HG02970 (cell line): ENCODE measurements around the gene VPS18.
A peak's percentile ranks its signal among the peaks of the same experiment; 100 is the strongest.

Experiments
- ATAC-seq: cut with Tn5 transposase; IDR thresholded peaks from one replicate; pipeline ENCODE4 v1.9.1; 2021; ENCODE audit warnings: mild to moderate bottlenecking, moderate library complexity, moderate number of reproducible peaks; ENCODE audit not compliant: unreplicated experiment, low FRiP score

VPS18 gene

DNA sequence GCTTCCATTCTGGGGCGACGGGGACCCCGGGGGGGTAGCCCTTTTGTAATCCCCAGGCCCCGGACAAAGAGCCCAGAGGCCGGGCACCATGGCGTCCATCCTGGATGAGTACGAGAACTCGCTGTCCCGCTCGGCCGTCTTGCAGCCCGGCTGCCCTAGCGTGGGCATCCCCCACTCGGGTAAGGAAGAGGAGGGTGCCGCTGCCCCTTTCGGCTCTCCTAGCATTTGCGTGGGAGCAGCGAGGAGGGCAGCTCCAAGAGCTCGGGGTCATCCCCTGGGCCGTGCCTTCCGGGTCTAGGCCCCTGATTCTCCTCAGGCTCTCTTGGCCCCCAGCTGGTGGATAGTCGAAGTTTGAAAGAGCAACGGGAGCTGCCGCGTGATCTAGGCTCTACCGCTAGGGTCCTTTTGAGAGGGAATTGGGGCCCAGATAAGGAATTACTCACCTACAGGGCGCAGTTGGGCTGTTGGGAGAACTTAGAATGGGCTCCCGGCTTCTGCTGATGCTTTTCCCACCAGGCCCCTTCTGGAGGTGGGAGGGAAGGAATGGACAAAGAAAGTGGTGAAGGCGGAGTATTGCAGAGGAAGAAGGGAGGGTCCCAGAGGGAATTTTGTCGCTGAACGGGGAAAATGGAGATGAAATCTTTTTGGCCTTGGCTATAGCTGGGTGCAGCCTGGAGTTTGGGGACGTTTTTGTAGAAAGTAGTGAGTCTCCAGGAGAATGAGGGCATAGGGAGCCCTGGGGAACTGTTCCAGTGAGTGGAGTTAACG is 615 bp downstream of the VPS18 start:
- ATAC-seq: peak; percentile 18

DNA sequence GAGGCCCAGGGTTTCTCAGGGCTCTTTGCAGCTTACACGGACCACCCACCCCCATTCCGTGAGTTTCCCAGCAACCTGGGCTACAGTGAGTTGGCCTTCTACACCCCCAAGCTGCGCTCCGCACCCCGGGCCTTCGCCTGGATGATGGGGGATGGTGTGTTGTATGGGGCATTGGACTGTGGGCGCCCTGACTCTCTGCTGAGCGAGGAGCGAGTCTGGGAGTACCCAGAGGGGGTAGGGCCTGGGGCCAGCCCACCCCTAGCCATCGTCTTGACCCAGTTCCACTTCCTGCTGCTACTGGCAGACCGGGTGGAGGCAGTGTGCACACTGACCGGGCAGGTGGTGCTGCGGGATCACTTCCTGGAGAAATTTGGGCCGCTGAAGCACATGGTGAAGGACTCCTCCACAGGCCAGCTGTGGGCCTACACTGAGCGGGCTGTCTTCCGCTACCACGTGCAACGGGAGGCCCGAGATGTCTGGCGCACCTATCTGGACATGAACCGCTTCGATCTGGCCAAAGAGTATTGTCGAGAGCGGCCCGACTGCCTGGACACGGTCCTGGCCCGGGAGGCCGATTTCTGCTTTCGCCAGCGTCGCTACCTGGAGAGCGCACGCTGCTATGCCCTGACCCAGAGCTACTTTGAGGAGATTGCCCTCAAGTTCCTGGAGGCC is 5.4 kb downstream of the VPS18 start:
- no peak for ATAC-seq

DNA sequence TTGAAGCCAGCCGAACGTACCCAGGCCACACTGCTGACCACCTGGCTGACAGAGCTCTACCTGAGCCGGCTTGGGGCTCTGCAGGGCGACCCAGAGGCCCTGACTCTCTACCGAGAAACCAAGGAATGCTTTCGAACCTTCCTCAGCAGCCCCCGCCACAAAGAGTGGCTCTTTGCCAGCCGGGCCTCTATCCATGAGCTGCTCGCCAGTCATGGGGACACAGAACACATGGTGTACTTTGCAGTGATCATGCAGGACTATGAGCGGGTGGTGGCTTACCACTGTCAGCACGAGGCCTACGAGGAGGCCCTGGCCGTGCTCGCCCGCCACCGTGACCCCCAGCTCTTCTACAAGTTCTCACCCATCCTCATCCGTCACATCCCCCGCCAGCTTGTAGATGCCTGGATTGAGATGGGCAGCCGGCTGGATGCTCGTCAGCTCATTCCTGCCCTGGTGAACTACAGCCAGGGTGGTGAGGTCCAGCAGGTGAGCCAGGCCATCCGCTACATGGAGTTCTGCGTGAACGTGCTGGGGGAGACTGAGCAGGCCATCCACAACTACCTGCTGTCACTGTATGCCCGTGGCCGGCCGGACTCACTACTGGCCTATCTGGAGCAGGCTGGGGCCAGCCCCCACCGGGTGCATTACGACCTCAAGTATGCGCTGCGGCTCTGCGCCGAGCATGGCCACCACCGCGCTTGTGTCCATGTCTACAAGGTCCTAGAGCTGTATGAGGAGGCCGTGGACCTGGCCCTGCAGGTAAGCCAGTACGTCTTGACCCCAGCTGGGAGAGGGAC is 6.2 kb downstream of the VPS18 start:
- ATAC-seq: no peak

DNA sequence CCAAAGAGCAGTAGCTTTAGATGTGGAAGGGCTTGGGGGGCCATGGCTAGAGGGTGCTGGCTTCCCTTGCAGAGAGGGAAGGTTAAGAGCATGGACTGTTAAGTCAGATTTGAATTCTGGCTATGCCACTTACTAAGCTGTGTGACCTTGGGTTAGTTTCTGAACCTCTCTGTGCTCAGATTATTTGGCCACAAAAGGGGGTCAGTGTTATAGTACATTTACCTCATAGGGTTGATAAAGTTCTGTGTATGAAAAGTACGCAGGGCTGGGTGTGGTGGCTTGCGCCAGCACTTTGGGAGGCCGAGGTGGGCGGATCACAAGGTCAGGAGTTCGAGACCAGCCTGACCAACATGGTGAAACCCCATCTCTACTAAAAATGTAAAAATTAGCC is 6.8 kb downstream of the VPS18 start:
- ATAC-seq: no peak

DNA sequence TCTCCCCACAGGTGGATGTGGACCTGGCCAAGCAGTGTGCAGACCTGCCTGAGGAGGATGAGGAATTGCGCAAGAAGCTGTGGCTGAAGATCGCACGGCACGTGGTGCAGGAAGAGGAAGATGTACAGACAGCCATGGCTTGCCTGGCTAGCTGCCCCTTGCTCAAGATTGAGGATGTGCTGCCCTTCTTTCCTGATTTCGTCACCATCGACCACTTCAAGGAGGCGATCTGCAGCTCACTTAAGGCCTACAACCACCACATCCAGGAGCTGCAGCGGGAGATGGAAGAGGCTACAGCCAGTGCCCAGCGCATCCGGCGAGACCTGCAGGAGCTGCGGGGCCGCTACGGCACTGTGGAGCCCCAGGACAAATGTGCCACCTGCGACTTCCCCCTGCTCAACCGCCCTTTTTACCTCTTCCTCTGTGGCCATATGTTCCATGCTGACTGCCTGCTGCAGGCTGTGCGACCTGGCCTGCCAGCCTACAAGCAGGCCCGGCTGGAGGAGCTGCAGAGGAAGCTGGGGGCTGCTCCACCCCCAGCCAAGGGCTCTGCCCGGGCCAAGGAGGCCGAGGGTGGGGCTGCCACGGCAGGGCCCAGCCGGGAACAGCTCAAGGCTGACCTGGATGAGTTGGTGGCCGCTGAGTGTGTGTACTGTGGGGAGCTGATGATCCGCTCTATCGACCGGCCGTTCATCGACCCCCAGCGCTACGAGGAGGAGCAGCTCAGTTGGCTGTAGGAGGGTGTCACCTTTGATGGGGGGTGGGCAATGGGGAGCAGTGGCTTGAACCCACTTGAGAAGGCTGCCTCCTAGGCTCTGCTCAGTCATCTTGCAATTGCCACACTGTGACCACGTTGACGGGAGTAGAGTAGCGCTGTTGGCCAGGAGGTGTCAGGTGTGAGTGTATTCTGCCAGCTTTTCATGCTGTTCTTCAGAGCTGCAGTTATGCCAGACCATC is 8.6 kb downstream of the VPS18 start:
- ATAC-seq: no peak

DNA sequence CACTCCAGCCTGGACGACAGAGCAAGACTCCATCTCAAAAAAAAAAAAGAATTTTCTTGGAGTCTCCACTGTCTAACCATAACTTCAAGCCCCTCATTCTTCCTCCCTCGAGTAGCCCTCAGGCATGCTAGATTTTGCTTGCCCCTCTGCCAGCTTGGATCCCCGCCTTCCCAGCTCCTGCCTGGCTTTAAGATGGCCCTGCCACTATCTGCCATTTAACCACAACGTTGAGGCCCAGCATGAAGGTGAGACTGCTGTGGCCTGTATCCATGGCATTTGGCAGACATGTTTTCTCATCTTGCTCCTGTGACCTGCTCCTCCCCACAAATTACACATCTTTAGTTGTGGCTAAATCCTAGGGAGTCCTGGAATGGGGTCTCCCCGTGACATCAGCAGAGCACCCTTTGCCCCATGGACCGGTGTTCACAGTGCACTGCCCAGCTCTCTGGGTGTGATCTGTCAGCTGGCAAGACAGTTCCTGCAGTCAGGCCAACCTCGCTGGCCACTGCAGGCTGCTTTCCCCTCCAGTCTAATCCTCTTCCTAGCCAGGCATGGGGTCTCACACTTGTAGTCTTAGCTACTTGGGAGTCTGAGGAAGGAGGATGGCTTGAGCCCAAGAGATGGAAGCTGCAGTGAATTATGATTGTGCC is 10.4 kb downstream of the VPS18 start:
- no peak for ATAC-seq

DNA sequence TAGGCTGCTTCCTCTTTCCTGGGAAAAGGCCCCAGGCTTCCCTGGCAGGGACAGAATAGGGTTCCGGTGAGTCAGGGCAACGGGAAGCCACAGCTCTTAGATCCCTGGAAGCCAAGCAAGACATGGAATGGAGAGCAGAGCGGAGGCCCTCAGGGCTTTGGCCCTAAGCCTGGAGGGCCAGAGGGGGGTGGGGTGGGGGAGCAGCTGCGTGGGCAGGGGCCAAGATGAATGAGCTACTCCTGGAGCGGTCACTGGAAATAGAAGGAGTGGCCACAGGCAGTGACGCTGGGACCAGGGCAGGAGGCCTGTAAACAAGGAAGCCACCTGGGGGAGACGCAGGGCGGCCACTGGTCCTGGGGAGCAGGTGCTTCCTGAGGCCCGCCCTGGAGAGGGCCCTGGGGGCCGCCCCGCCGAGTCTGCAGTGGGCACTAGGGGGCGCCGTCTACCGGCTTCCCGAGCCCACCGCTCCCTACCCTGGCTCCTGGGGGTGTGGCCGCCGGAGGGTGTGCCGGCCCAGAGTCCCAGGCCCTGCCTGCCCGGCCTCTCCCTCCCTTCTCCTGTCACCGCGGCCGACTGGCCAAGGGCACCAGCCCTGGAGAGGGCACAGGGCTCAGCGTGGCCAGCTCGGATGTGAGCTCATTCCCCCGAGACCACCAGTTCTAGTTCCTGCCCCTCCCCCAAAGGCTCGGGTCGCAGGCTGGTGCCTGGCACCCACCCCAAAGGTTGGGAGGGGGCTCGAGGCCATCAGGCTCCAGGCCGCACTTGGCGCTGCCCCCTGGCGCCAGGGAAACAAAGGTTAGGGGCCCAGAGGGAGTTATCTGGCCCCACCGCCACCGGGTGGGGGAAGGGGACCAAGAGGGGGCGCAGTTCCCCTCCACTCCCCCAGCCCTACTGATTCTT is 12.1 kb downstream of the VPS18 start:
- peak; percentile 56 for ATAC-seq

DNA sequence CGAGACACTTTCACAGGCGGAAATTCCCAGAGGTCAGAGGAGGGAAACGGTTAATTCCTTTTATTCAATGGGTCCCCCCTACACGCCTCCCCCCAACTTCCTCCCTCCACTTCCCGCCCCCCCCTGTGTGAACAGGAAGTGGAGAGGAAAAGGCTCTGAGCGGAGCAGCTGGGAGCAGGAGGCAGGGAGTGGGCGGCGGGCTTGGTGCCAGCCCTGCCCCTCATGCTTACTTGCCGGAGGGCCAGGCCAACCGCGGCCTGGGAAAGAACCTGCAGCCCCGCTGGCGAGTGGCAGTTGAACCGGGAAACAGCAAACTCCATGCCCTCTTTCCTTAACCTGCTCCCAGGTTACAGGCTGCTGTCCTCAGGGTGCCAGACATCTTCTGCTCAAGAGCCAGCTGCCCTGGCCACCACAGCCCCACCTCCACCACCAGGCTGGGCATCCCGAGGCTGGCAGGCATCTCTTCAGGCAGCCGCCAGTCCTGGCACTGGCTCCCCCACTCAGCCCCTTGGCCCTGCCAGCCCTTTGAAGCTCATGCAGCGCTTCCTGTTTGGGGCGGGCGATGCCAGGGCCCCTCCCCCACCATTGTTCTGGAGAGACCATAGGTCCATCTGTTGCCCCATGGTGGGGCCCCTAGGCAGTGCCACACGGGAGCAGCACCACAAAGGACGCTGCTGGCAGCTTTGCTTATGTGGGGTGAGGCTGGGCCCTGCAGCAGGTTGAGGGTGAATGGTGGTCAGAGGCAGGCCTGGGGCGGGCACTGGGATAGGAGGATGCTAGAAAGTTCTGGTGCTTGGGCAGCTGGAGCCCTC is 12.9 kb downstream of the VPS18 start:
- no peak for ATAC-seq

DNA sequence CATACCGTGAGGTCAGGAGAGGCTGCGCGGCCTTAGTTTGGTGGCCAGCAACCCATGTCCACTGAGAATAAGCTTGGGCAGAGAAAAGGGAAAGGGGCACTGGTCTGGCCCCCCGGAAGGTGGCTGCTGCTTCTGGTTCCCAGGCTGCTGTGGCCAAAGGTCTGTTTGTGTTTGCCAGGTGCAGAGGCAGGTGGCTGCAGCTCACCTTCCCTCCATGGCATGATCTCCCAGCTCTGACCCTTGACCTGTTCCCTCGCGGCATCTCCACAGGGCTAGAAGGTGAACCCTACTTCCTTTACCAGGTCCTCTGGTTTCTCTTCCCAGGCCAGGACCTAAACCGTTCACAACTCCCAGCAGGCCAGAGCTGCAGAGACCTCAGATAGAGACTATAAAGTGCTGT is 13.8 kb downstream of the VPS18 start:
- ATAC-seq: no peak

DNA sequence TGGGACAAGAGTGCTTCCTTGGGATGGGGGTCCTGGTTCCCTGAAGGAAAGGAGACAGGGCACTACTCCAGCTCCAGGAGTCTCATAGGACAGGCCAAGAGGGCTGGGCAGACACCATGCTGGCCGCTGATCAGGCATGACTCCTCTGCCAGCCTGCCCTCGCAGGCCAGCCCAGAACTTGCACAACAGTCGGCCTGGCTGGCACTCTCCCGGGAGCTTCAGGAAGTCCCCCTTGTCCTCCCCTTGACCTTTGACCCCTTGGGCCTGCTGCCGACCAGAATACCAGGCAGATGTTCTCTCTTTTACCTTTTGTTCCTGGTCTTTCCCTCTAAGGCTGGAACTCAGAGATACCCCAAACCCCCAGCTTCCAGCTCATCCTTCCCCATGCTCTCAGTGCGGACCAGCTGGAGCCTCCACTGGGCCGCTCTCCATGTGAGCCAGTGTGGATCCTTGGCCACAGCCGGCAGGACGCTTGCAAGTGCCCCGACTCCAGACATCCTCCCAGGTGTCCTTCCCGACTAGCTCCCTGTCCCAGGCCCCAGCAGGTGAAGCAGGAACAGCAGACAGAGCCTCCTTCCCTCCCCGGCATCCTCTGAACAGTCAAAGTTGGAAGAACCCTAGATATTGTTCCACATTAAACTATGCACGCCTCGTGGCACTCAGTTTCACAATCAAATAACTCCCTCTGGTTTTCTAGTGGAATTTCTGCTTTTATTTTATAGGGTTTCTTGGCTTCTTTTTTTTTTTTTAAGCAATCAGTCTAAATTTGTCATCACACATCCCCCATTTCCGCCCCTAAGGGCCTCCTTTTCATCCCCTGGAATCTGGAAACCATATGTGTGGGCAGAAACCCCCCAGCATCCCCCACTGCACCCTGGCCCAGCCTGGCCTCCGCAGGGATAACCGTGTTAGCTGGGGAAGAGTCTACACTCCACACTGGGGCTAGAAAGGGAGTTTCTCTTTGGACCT is 15.7 kb downstream of the VPS18 start:
- ATAC-seq: no peak

DNA sequence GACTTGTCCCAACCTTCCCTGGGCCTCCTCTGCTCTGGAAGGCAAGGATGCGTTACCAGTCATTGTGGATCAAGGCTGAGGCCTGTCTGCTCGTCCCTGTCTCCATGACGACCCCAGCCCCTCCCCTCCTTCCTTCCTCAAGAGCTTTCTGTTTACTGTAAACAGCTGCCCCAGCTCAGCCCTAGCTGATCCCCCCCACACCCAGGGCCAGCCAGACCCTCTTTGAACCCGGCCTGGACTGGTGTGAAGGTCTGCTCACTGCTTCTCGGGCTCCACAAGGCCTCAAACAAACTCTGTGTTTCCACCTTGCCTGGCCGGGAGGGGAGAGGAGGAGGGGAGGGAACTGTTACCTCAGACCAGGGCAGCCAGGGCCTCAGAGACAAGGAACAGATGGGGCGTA is 16.9 kb downstream of the VPS18 start:
- no peak for ATAC-seq

DNA sequence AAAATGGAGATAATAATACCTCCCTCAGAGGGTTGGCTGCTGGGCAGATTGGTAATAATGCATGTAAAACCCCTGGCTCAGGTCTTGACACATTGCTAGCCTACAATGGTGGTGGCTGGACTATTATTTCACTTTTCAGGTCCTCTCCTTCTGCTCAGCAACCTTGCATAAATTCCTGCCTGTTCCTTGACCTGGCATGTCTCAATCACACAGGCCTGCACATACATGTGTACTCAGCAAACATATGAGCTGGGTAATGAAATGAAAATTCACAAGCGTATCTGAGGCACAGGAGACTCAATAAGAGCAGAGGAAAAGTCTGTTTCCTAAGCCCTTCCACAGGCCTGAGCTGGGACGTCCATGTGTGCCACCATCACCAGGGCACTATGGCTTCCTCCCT is 17.4 kb downstream of the VPS18 start:
- ATAC-seq: no peak

DNA sequence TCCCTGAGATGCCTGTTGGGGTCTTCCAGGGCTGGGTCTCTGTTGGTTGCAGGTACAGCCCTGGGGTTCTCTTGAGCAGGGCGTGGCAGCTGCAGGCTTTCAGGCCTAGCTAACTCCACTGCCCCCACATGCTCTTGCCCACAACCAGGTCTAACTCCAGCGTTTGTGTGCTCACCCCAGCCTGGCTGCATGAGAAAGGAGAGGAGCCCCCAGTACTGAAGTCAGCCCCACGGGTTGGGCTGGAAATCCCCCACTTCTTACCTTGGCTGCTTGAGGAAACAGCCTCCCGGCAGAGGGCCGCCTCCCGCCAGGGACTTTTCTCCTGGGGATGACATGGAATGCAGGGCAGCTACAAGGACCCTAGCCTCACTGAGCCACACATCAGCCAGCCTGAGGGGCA is 18.2 kb downstream of the VPS18 start:
- no peak for ATAC-seq

DNA sequence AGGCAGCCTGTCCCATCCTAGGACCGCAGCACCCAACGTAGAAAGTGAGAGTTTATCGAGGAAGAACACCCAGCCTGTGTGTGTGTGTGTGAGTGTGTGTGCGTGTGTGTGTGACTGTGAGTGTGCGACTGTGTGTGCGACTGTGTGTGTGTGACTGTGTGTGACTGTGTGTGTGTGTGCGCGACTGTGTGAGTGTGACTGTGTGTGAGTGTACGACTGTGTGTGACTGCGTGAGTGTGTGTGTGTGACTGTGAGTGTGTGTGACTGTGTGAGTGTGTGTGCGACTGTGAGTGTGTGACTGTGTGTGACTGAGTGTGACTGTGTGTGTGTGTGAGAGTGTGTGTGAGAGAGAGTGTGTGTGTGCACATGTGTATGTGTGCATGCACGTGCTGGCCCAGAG is 19.8 kb downstream of the VPS18 start:
- ATAC-seq: no peak

DNA sequence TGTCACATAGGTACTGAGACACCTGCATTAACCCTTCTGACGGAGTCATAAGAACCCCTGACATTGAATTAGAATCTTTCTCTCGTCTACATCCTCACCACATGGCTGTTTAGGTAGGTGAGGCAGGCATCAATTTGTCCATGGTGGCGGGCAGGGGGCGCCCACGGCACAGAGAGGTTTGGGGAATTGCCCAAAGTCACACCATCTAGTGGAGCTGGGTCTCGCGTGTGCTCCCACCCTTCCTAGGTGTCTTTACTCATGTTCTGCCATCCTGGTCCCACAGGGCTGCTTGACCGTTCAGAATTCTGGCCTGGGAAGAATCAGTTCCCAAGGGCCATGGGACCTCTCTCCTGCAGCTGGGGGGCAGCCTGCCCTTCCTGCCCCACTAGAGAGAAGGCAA is 20.2 kb downstream of the VPS18 start:
- no peak for ATAC-seq

DNA sequence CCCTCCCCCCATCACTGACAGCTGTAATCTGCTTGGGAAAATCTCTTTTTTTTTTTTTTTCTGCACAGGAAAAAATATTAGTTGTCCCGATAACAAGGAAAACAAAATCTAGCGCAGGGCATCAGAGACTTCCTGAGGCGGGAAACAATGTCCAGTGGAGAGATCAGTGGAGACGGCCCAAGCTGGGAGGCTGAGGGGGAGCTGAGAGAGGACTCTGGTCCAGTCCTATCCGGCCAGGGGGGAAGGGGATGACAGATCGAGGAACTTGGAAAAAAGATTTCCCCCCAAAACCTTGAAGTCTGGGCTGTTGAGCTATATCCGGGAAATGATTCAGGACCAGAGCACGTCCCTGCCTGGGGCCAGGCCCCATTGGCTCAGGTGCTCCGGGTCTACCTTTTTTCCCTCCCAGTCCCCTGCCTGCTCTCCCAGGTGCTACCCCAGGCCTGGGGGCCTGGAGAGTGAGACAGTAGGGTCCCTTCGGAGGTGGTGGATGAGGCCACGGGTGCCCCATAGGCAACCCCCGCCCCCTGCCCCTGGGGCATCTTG is 20.9 kb downstream of the VPS18 start:
- no peak for ATAC-seq

DNA sequence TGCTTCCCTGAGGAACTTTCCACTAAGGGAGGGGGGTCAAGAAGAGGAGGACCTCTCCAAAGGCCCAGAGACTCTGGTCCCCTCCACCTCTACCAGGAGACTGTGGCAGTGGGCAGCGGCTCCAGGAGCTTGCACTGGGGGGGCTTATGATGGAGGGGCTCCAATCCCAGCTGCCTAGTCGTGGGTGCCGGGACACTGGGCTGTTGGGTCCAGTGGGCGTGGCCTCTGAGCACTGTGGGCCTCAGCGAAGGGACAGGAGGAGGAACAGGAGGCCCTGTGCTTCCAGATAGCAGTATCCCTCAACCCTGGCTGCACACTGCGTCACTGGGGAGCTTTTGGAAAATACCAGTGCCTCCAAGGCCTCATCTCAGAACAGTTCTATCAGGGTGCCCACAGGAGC is 21.4 kb downstream of the VPS18 start:
- ATAC-seq: no peak
